Pancreas (tissue), 10 donors: ENCODE data around the gene EML1. TPM values are rescaled to one million over a fixed set of nuclear protein-coding genes. Genes with fewer than 3 reads are reported as not detected.

ENCODE experiments used
- ATAC-seq, 4 donors: fragments of 200-7000 bp; cut with Tn5 transposase; one replicate each; pipeline versions ENCODE4 v1.8.0 to v1.9.1; 2020; ENCODE audit warnings: mild to moderate bottlenecking in 4 of 4, moderate library complexity in 4 of 4
- DNase-seq, 6 donors: peaks; one replicate each; pipeline ENCODE4 v3.0.0-alpha.2; 2020
- FAIRE-seq: peaks from 2 replicates; lab custom pipeline; 2012; peaks lifted over from hg19 to GRCh38; lab: Jason Lieb, UNC
- H3K27ac ChIP-seq, 4 donors: fragments of 200-600 bp; sonication (generic); 1 replicate in 3 of 4; 2 replicates in 1 of 4; pipeline versions ENCODE4 v1.5.0 to v1.8.0; 2020
- H3K27me3 ChIP-seq, 4 donors: fragments of 200-600 bp; one replicate each; pipeline ENCODE4 v1.8.0; 2021
- H3K36me3 ChIP-seq, 3 donors: fragments of 200-600 bp; sonication (generic) in 1 of 3; one replicate each; pipeline versions ENCODE4 v1.5.0 to v1.8.0; 2020 to 2021
- H3K4me1 ChIP-seq, 3 donors: fragments of 200-600 bp; one replicate each; pipeline ENCODE4 v1.8.0; 2021
- H3K4me3 ChIP-seq, 4 donors: fragments of 200-600 bp; sonication (generic) in 2 of 4; one replicate each; pipeline versions ENCODE4 v1.5.0 to v1.8.0; 2020 to 2021
- H3K9me3 ChIP-seq, 4 donors: fragments of 200-600 bp; one replicate each; pipeline ENCODE4 v1.8.0; 2021
- WGBS, 2 donors: extraction: QIAGEN DNeasy Blood & Tissue Kit; methylation state at CpG; one replicate each; pipeline ENCODE4 v1.1.7; 2013; 5-methylcytosine and 5-hydroxymethylcytosine counted together
- intact Hi-C, 3 donors: fragments of 100-400 bp; cut with DNase I; formaldehyde crosslinking; loops; one replicate each; pipeline versions ENCODE4 v1.11.1 to v1.14.2; 2022
- polyA plus RNA-seq, 2 donors: library from polyadenylated mRNA; stranded (reverse); fragments of 200-250 nt; gene quantifications; one replicate each; pipeline ENCODE4 v1.2.3, GENCODE V29; 2013
- total RNA-seq, 6 donors: library from RNA; stranded (reverse); fragmentation: NEBNext Ultra II Directional in 4 of 6; extraction: Animal tissue kit (Norgen Biotek cat#: 25700) in 4 of 6; gene quantifications; one replicate each; pipeline versions ENCODE4 v1.2.1 to v1.2.4, GENCODE V29; 2021 to 2023
- TF ChIP-seq, protein P1 (sequence below), 4 donors: fragments of 200-600 bp; sonication (generic) in 3 of 4; IDR thresholded peaks; one replicate each; pipeline versions ENCODE4 v1.5.0 to v1.8.0; 2021; ENCODE audit warnings: antibody characterized with exemption in 4 of 4
- donor health status: healthy with polysubstance abuse.
- donor health status: DM: no; HTN: no; CAD: no; lungs with moderate emphysema.
- donor health status: DM: no; HTN: no; CAD: no.
- donor health status: control.
- donor health status: control.
- donor health status: Bipolar disorder and iron deficiency.
- donor health status: DM: yes; HTN: yes; CAD: no.
- donor health status: DM: no; HTN: no; CAD: no.
- donor health status: DM: no; HTN: no; CAD: no.
- donor health status: DM: yes; HTN: yes; CAD: no.

The EML1 gene
- total and polyA plus RNA-seq, 8 donors, result 3.8 to 13.4 (median 9.7) TPM

DNA sequence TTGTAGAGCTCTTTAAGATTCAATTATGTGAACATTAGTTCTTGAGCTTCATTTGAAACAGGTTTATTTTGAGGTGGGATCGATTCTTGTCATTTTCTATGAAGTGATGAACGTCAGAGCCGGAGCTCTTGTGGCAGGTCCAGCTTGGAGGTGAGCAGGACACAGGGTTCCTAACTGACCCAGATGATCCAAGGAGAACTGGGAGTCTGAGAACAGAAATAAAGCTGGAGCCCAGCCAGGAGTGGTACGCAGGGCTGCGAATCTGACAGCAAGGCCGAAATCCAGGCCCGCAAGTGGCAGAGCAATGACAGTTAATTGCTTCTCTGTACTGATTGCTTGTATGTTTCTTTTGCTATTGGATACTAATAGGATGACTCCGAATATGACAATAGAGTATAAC is 46.5 kb downstream of the EML1 start:
- Histone ChIP-seq H3K27ac (no peak overlapping the region), H3K36me3 (no peaks in the 10 kb centered on the region), H3K4me3 (no peak overlapping the region), H3K4me1 (peaks cover 3 to 8% (median 4%) of the 10 kb centered on the region in 3 donors), H3K27me3 (no peaks in the 10 kb centered on the region), H3K9me3 (no peaks in the 10 kb centered on the region)
- intact Hi-C loops, result no loop called here
- FAIRE-seq, result no peak
- no peak for DNase-seq
- TF ChIP-seq, protein P1, sequence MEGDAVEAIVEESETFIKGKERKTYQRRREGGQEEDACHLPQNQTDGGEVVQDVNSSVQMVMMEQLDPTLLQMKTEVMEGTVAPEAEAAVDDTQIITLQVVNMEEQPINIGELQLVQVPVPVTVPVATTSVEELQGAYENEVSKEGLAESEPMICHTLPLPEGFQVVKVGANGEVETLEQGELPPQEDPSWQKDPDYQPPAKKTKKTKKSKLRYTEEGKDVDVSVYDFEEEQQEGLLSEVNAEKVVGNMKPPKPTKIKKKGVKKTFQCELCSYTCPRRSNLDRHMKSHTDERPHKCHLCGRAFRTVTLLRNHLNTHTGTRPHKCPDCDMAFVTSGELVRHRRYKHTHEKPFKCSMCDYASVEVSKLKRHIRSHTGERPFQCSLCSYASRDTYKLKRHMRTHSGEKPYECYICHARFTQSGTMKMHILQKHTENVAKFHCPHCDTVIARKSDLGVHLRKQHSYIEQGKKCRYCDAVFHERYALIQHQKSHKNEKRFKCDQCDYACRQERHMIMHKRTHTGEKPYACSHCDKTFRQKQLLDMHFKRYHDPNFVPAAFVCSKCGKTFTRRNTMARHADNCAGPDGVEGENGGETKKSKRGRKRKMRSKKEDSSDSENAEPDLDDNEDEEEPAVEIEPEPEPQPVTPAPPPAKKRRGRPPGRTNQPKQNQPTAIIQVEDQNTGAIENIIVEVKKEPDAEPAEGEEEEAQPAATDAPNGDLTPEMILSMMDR (IDR thresholded peaks at IDR 0.05), result no peak
- 90% methylated on average over 8 of the region's 8 CpGs for WGBS, 2 donors
- ATAC-seq, result no peak

DNA sequence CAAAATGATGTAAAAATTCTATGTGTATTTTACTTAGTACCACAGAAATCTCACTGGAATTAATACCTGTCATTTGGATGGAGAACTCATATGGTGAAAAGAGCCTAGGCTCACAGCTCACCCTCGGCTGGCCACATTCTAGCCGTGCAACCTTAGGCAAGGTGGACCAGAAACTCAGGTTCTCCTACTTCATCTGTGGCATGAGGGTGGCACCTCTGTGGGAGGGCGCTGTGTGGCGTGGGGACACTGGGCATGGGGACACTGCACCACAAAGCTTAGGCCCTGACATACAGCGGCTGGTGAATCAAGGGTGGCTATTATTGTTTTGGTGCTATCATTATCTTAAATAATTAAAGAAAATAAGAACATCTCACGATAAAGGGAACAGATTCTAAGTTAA is 47.1 kb downstream of the EML1 start:
- no peaks in the 10 kb centered on the region for H3K9me3 ChIP-seq
- FAIRE-seq (no peak), DNase-seq (no peak), ATAC-seq (no peak)
- H3K36me3 ChIP-seq, result no peaks in the 10 kb centered on the region
- 94% methylated on average over 6 of the region's 6 CpGs for WGBS, 2 donors
- no peak overlapping the region for H3K27ac ChIP-seq
- TF ChIP-seq, protein P1 (IDR thresholded peaks at IDR 0.05), result no peak
- H3K4me1 ChIP-seq, result peaks cover 3 to 8% (median 4%) of the 10 kb centered on the region in 3 donors
- H3K4me3 ChIP-seq, result no peak overlapping the region
- intact Hi-C loops, result no loop called here
- H3K27me3 ChIP-seq, result no peaks in the 10 kb centered on the region

DNA sequence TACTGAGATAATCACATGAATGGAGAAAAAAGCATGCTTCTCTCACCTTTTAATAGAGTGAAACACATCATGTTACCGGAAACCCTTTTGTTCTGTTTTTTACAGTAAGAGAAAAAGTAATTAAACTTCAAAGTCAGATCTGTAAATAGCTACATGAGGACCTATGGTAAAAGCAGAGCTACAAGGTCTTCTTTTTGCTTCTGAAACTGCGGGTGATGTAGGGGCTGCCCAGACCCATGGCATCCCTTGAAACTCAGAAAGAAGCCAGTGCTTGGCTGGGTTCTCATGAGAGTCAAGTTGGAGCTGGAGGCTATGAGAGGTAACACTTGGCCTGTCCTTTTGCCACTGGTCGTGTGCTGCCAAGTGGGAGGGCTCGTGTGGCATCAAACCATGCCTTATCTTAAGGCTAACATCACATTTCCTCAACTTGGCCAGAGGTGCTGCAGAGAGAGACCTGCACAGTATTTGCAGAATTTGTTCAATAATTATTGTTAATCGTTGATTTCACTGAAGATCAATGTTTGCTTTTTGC is 47.6 kb downstream of the EML1 start:
- H3K4me3 ChIP-seq, result no peak overlapping the region
- intact Hi-C loops, result no loop called here
- H3K9me3 ChIP-seq, result no peaks in the 10 kb centered on the region
- TF ChIP-seq, protein P1 (IDR thresholded peaks at IDR 0.05), result no peak
- H3K4me1 ChIP-seq, result peaks cover 3 to 8% (median 4%) of the 10 kb centered on the region in 3 donors
- no peaks in the 10 kb centered on the region for H3K36me3 ChIP-seq
- DNase-seq (no peak), FAIRE-seq (no peak), ATAC-seq (no peak)
- H3K27ac ChIP-seq, result no peak overlapping the region
- 50 to 59% methylated on average over 5 of the region's 5 CpGs for WGBS, 2 donors
- no peaks in the 10 kb centered on the region for H3K27me3 ChIP-seq

DNA sequence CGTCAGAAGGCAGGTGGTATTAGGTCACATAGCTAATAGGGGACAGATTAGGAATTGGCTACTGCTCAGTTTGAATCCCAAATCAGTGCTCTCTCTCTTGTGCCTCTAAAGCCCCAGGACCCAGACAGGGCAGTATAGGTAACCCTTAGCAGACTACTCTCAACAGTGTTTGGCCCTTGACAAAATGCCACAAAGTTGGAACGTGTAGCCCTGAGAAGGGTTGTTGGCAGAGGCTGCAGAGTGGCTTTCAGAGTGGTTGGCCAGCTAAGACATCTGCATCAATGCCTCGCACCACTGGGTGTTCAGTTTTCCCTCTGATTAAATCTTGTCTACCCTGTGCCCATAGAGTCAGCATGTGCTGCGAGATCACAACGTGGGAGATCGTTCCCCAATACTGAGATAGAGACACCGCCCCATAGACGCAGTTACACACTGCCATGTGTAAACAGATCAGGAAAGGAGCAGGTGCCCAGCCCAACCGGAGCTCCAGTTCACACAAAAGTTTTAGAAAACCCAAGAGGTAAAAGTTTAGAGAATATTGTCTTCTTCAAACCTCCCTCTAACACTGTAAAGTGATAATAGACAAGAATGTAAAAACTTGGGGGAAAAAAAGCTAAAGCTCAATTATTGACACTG is 48.3 kb downstream of the EML1 start:
- DNase-seq (no peak), ATAC-seq (peak in 2 of 4 donors; percentile 38 to 67), FAIRE-seq (no peak)
- no peak overlapping the region for H3K27ac ChIP-seq
- no peaks in the 10 kb centered on the region for H3K36me3 ChIP-seq
- H3K27me3 ChIP-seq, result no peaks in the 10 kb centered on the region
- H3K4me1 ChIP-seq, result peaks cover 3 to 8% (median 4%) of the 10 kb centered on the region in 3 donors
- H3K9me3 ChIP-seq, result no peaks in the 10 kb centered on the region
- 38 to 40% methylated on average over 9 of the region's 9 CpGs for WGBS, 2 donors
- no peak overlapping the region for H3K4me3 ChIP-seq
- TF ChIP-seq, protein P1 (IDR thresholded peaks at IDR 0.05), result no peak
- intact Hi-C loops, result no loop called here

- no peaks in the 10 kb centered on the region for H3K9me3 ChIP-seq
- WGBS, 2 donors, result 55% methylated on average over 1 of the region's 1 CpG
- no peaks in the 10 kb centered on the region for H3K27me3 ChIP-seq
- peaks cover 3 to 8% (median 4%) of the 10 kb centered on the region in 3 donors for H3K4me1 ChIP-seq
- intact Hi-C loops, result no loop called here
- H3K36me3 ChIP-seq, result no peaks in the 10 kb centered on the region
- TF ChIP-seq, protein P1 (IDR thresholded peaks at IDR 0.05), result no peak
- ATAC-seq, result no peak
- no peak for DNase-seq
- no peak overlapping the region for H3K4me3 ChIP-seq
- H3K27ac ChIP-seq, result no peak overlapping the region
- no peak for FAIRE-seq
Observed at GRCh38 chr14:99842141-99842540, 48.9 kb downstream of the EML1 start.
